DND-41 (cell line): ENCODE measurements around the gene MACROD2.

Experiments used
- EZH2 ChIP-seq: IDR thresholded peaks from 3 replicates; pipeline ENCODE4 v1.6.1; 2012; ENCODE audit warnings: borderline replicate concordance, low read depth, mild to moderate bottlenecking, moderate library complexity, low read length, inconsistent platforms; ENCODE audit not compliant: severe bottlenecking
- TF ChIP-seq, protein P1 (sequence below): IDR thresholded peaks from 2 replicates; pipeline ENCODE4 v1.5.1; 2012; ENCODE audit warnings: borderline replicate concordance, low read length, moderate library complexity, mild to moderate bottlenecking; ENCODE audit not compliant: poor library complexity, severe bottlenecking; ENCODE audit errors: extremely low read depth

DNA sequence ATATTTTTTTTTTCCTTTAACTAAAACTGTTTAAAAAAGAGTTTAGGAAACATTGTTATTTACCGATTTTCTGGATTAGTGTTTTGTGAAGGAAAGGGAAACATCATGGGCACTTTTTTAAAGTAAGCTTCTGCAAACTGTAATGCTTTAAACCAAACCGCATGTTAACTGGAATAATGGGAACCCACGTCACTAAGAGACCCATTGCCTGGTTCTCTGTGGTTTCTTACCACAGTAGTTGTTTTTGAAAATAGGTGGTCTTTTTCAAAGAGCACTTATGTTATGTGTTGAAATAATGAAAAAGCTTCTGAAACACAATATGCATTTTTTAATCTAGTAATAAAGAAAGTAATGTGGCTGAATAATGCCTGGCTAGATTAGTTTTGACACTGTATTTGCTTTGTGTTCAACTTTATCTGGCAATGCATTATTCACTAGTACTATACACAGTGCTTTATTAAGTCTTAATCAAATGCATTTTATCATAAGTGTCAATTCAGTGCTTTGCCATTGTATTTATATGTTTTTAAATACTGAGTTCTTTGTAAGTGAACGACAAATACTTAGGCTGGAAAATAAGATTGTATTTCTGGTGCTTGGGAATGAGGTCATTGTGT, 1096.2 kb downstream of the MACROD2 start:
- TF ChIP-seq, protein P1, sequence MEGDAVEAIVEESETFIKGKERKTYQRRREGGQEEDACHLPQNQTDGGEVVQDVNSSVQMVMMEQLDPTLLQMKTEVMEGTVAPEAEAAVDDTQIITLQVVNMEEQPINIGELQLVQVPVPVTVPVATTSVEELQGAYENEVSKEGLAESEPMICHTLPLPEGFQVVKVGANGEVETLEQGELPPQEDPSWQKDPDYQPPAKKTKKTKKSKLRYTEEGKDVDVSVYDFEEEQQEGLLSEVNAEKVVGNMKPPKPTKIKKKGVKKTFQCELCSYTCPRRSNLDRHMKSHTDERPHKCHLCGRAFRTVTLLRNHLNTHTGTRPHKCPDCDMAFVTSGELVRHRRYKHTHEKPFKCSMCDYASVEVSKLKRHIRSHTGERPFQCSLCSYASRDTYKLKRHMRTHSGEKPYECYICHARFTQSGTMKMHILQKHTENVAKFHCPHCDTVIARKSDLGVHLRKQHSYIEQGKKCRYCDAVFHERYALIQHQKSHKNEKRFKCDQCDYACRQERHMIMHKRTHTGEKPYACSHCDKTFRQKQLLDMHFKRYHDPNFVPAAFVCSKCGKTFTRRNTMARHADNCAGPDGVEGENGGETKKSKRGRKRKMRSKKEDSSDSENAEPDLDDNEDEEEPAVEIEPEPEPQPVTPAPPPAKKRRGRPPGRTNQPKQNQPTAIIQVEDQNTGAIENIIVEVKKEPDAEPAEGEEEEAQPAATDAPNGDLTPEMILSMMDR: no peak
- no peak for TF ChIP-seq EZH2
